Gastroesophageal sphincter (tissue), 4 donors: ENCODE measurements around the gene ZFR. TPM values are rescaled to one million over a fixed set of nuclear protein-coding genes. Genes with fewer than 3 reads are reported as not detected.

Source experiments
- ATAC-seq: fragments of 150-250 bp; one replicate; pipeline ENCODE4 v1.9.1; 2016; ENCODE audit warnings: mild to moderate bottlenecking, moderate library complexity
- H3K27ac ChIP-seq, 4 donors: fragments of 200-600 bp; sonication (generic) in 3 of 4; 1 replicate in 3 of 4; 2 replicates in 1 of 4; pipeline ENCODE4 v1.5.1; 2016 to 2019
- H3K27me3 ChIP-seq: fragments of 200-600 bp; sonication (generic); one replicate; pipeline ENCODE4 v1.5.1; 2019
- H3K36me3 ChIP-seq, 2 donors: fragments of 200-600 bp; sonication (generic); one replicate each; pipeline ENCODE4 v1.5.1; 2019; ENCODE audit warnings: control low read depth in 1 of 2
- H3K4me1 ChIP-seq, 3 donors: fragments of 200-600 bp; sonication (generic); 1 replicate in 2 of 3; 2 replicates in 1 of 3; pipeline ENCODE4 v1.5.1; 2016 to 2019; ENCODE audit warnings: control low read depth in 2 of 3
- H3K4me3 ChIP-seq, 2 donors: fragments of 200-600 bp; sonication (generic); one replicate each; pipeline ENCODE4 v1.5.1; 2019; ENCODE audit warnings: mild to moderate bottlenecking in 1 of 2, moderate library complexity in 1 of 2
- H3K9me3 ChIP-seq, 3 donors: fragments of 200-600 bp; sonication (generic); one replicate each; pipeline ENCODE4 v1.5.1; 2017 to 2019; ENCODE audit warnings: control low read depth in 2 of 3
- EP300 ChIP-seq: sonication (generic); formaldehyde crosslinking; IDR thresholded peaks from one replicate; pipeline ENCODE4 v1.6.1; 2017; ENCODE audit warnings: antibody characterized with exemption, mild to moderate bottlenecking
- POLR2A ChIP-seq, 2 donors: fragments of 450-650 bp; IDR thresholded peaks; one replicate each; pipeline ENCODE4 v1.6.1; 2017; ENCODE audit warnings: antibody characterized with exemption in 2 of 2, mild to moderate bottlenecking in 2 of 2, moderate library complexity in 1 of 2
- POLR2AphosphoS5 ChIP-seq: sonication (generic); formaldehyde crosslinking; IDR thresholded peaks from one replicate; pipeline ENCODE4 v1.6.1; 2017; ENCODE audit warnings: antibody characterized with exemption
- WGBS, 2 donors: methylation state at CpG; one replicate each; pipeline ENCODE4 v1.1.5; 2018; ENCODE audit warnings: low coverage in 1 of 2; 5-methylcytosine and 5-hydroxymethylcytosine counted together
- total RNA-seq, 4 donors: library from RNA; depleted of rRNA; stranded (reverse); fragments of >200 nt; gene quantifications; one replicate each; pipeline ENCODE4 v1.1.0, GENCODE V29; 2016
- TF ChIP-seq, protein P1 (sequence below), 4 experiments: fragments of 200-600 bp in 2 of 4; fragments of 450-650 bp in 2 of 4; sonication (generic) in 1 of 4; IDR thresholded peaks; one replicate each; pipeline ENCODE4 v1.5.1; 2017 to 2019; ENCODE audit warnings: antibody characterized with exemption in 4 of 4, mild to moderate bottlenecking in 2 of 4, moderate library complexity in 2 of 4

ZFR gene
- total RNA-seq, 4 donors from 2014 or later = 92.9 to 108 (median 100) TPM

DNA sequence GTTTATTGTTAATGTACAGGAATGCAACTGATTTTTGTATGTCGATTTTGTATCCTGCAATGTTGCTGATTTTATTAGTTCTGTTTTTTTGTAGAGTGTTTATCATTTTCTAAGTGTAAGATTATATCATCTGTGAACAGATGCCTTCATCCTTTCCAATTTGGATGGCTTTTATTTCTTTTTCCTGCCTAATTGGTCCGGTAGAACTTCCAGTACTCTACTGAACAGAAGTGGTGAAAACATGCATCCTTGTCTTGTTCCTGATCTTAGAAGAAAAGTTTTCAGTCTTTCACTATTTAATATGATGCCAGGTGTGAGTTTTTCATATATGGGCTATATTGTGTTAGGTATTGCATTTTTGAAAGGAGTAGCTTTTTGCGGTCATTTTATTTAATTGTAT is 42.5 kb upstream of the ZFR start:
- no peak for TF ChIP-seq EP300
- TF ChIP-seq POLR2A (IDR thresholded peaks at IDR 0.05) = no peak
- TF ChIP-seq, protein P1, sequence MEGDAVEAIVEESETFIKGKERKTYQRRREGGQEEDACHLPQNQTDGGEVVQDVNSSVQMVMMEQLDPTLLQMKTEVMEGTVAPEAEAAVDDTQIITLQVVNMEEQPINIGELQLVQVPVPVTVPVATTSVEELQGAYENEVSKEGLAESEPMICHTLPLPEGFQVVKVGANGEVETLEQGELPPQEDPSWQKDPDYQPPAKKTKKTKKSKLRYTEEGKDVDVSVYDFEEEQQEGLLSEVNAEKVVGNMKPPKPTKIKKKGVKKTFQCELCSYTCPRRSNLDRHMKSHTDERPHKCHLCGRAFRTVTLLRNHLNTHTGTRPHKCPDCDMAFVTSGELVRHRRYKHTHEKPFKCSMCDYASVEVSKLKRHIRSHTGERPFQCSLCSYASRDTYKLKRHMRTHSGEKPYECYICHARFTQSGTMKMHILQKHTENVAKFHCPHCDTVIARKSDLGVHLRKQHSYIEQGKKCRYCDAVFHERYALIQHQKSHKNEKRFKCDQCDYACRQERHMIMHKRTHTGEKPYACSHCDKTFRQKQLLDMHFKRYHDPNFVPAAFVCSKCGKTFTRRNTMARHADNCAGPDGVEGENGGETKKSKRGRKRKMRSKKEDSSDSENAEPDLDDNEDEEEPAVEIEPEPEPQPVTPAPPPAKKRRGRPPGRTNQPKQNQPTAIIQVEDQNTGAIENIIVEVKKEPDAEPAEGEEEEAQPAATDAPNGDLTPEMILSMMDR (IDR thresholded peaks at IDR 0.05) = no peak
- no peak for TF ChIP-seq POLR2AphosphoS5
- Histone ChIP-seq H3K4me3 (no peak overlapping the region), H3K27ac (no peak overlapping the region), H3K9me3 (no peaks in the 10 kb centered on the region), H3K36me3 (no peaks in the 10 kb centered on the region), H3K4me1 (peaks cover 0 to 11% (median 0%) of the 10 kb centered on the region in 3 donors), H3K27me3 (no peaks in the 10 kb centered on the region)
- ATAC-seq = no peak
- WGBS, 2 donors = 73 to 79% methylated on average over 2 to 3 of the region's 3 CpGs

DNA sequence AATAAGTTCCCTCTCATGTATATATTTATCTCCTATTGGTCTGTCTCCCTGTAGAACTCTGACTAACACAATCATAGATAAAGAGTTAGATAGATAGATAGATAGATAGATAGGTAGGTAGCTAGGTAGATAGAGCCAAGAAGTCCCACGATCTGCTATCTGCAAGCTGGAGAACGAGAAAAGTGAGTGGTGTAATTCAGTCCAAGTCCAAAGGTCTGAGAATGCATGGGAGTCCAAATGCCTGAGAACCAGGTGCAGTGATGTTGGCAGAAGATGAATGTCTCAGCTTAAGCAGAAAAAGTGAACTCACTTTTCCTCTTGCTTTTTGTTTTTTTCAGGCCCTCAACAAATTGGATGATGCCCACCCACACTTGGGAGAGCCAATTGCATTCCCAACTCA is 37.7 kb upstream of the ZFR start:
- Histone ChIP-seq H3K4me1 (no peaks in the 10 kb centered on the region), H3K36me3 (no peaks in the 10 kb centered on the region), H3K9me3 (no peaks in the 10 kb centered on the region), H3K4me3 (no peak overlapping the region), H3K27me3 (no peaks in the 10 kb centered on the region), H3K27ac (no peak overlapping the region)
- WGBS, 2 donors = 79 to 86% methylated on average over 2 of the region's 2 CpGs
- no peak for ATAC-seq
- TF ChIP-seq, protein P1 (IDR thresholded peaks at IDR 0.05) = no peak
- no peak for TF ChIP-seq EP300
- no peak for TF ChIP-seq POLR2AphosphoS5
- no peak for TF ChIP-seq POLR2A (IDR thresholded peaks at IDR 0.05)

DNA sequence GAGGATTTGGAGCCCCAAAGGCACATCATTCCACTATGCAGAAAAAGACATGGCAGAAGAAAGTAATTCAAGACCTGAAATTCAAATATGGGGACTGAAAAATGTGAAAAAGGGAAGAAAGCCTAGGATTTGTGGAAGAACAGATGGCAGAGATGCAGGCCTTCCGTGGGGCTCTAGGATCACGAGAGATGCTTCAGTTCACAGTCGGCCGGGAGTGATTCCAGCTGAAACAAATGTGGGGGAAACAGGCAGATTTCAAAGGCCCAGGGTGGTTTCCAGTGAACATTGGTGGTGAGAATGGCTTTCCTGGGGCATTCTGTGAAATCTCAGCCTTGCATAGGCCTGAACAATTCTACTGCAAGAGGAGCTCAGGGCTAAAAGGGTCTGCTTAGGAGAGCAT is 34.6 kb upstream of the ZFR start:
- no peak overlapping the region for H3K27ac ChIP-seq
- 33 to 65% methylated on average over 1 to 4 of the region's 4 CpGs for WGBS, 2 donors
- H3K9me3 ChIP-seq = no peaks in the 10 kb centered on the region
- no peaks in the 10 kb centered on the region for H3K27me3 ChIP-seq
- H3K36me3 ChIP-seq = no peaks in the 10 kb centered on the region
- H3K4me3 ChIP-seq = no peak overlapping the region
- ATAC-seq = no peak
- H3K4me1 ChIP-seq = no peaks in the 10 kb centered on the region
- TF ChIP-seq EP300 = no peak
- no peak for TF ChIP-seq POLR2A (IDR thresholded peaks at IDR 0.05)
- TF ChIP-seq, protein P1 (IDR thresholded peaks at IDR 0.05) = no peak
- no peak for TF ChIP-seq POLR2AphosphoS5

DNA sequence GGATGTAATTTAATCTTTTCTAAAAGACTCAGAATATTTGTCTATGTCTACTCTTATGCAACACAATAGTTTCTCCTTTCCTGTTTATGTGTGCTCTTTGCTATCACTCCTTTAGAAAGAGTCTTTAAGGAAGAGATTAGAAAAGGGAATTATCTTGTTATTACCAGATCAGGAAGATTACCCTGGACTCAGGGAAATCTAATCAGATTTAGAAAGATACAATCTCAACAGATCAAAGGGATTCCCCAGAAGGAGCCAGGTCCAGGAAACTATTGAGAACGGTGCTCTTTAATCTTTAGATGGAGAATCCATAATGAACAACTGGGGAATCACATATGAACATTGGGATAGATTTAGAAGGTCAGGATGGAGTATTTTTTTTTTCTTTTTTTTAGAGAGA is 32.4 kb upstream of the ZFR start:
- ATAC-seq = no peak

More for the DNA sequence above, 32.4 kb upstream of the ZFR start:
- H3K4me3 ChIP-seq = no peak overlapping the region
- no peaks in the 10 kb centered on the region for H3K27me3 ChIP-seq
- TF ChIP-seq POLR2A (IDR thresholded peaks at IDR 0.05) (no peak), POLR2AphosphoS5 (no peak), EP300 (no peak)
- TF ChIP-seq, protein P1 (IDR thresholded peaks at IDR 0.05) = no peak
- H3K4me1 ChIP-seq = no peaks in the 10 kb centered on the region
- H3K36me3 ChIP-seq = no peaks in the 10 kb centered on the region
- whole genome bisulfite sequencing, 2 donors = 38 to 78% methylated on average over 1 of the region's 1 CpG
- H3K9me3 ChIP-seq = no peaks in the 10 kb centered on the region
- H3K27ac ChIP-seq = no peak overlapping the region
